ENCODE data around the gene ABCA7. TPM values are rescaled to one million over a fixed set of nuclear protein-coding genes. Genes with fewer than 3 reads are reported as not detected.

The ABCA7 gene
- total RNA-seq, 2 experiments from 2014 or later = 145 to 146 TPM

- H3K9me3 Mint-ChIP-seq = no peaks in the 10 kb centered on the region
- DNase-seq (peak; percentile 57), ATAC-seq (ENCODE audit: low read depth) (peak; percentile 9)
- H3K27me3 Mint-ChIP-seq = no peaks in the 10 kb centered on the region
- H3K4me3 Mint-ChIP-seq = peak overlapping the region; percentile 54
- POLR2A ChIA-PET = interaction anchor here (0.9 to 17.6 kb wide), 8 partner anchors 10 to 178 kb away, joined by 3 to 644 read pairs (median 4); partner anchors contain the start of genes ARHGAP45, CIRBP, CNN2 and RNU6-2
- peak overlapping the region; percentile 90 for H3K27ac Mint-ChIP-seq
- peaks cover 16% of the 10 kb centered on the region for H3K36me3 Mint-ChIP-seq
- peaks cover 37% of the 10 kb centered on the region for H3K4me1 Mint-ChIP-seq
Observed at GRCh38 chr19:1090731-1091543, 51.0 kb downstream of the ABCA7 start.

- no peak overlapping the region for H3K4me3 Mint-ChIP-seq
- POLR2A ChIA-PET = interaction anchor here (0.9 to 17.6 kb wide), 6 partner anchors 18 to 178 kb away, joined by 3 to 644 read pairs (median 6); partner anchors contain the start of genes ARHGAP45, CIRBP, CNN2 and RNU6-2
- no peaks in the 10 kb centered on the region for H3K9me3 Mint-ChIP-seq
- H3K27me3 Mint-ChIP-seq = no peaks in the 10 kb centered on the region
- peaks cover 16% of the 10 kb centered on the region for H3K36me3 Mint-ChIP-seq
- DNase-seq (no peak), ATAC-seq (ENCODE audit: low read depth) (no peak)
- H3K4me1 Mint-ChIP-seq = peaks cover 39% of the 10 kb centered on the region
- peak overlapping the region; percentile 90 for H3K27ac Mint-ChIP-seq
Observed at GRCh38 chr19:1091544-1092175, 51.8 kb downstream of the ABCA7 start.

GRCh38 chr19:1093330-1093729 lies 53.4 kb downstream of the ABCA7 start:
- Mint-ChIP-seq H3K27me3 (no peaks in the 10 kb centered on the region), H3K4me3 (peak overlapping the region; percentile 86), H3K27ac (peak overlapping the region; percentile 69), H3K9me3 (no peaks in the 10 kb centered on the region), H3K36me3 (peaks cover 12% of the 10 kb centered on the region), H3K4me1 (peaks cover 32% of the 10 kb centered on the region)
- ATAC-seq (ENCODE audit: low read depth) = no peak
- POLR2A ChIA-PET = interaction anchor here (0.7 to 2.5 kb wide), 5 partner anchors 8 to 500 kb away, joined by 3 to 12 read pairs (median 7); no protein-coding TSS in a partner anchor
- DNase-seq = no peak

- peak overlapping the region; percentile 95 for H3K27ac Mint-ChIP-seq
- no peaks in the 10 kb centered on the region for H3K27me3 Mint-ChIP-seq
- H3K36me3 Mint-ChIP-seq = peaks cover 15% of the 10 kb centered on the region
- no peak for DNase-seq
- no peaks in the 10 kb centered on the region for H3K9me3 Mint-ChIP-seq
- POLR2A ChIA-PET = interaction anchor here (1.2 to 2.5 kb wide), 8 partner anchors 9 to 180 kb away, joined by 3 to 12 read pairs (median 7); partner anchors contain the start of genes ARHGAP45 and CNN2
- peak overlapping the region; percentile 86 for H3K4me3 Mint-ChIP-seq
- peaks cover 34% of the 10 kb centered on the region for H3K4me1 Mint-ChIP-seq
- no peak for ATAC-seq (ENCODE audit: low read depth)
Observed at GRCh38 chr19:1093811-1094553, 54.1 kb downstream of the ABCA7 start.

GRCh38 chr19:1094655-1094977 lies 54.7 kb downstream of the ABCA7 start:
- H3K4me1 Mint-ChIP-seq = peaks cover 35% of the 10 kb centered on the region
- ATAC-seq (ENCODE audit: low read depth) (no peak), DNase-seq (no peak)
- no peaks in the 10 kb centered on the region for H3K27me3 Mint-ChIP-seq
- peak overlapping the region; percentile 95 for H3K27ac Mint-ChIP-seq
- POLR2A ChIA-PET = interaction anchor here (1.2 to 2.5 kb wide), 7 partner anchors 12 to 179 kb away, joined by 3 to 12 read pairs (median 7); partner anchors contain the start of genes ARHGAP45 and CNN2
- H3K9me3 Mint-ChIP-seq = no peaks in the 10 kb centered on the region
- peak overlapping the region; percentile 86 for H3K4me3 Mint-ChIP-seq
- H3K36me3 Mint-ChIP-seq = peaks cover 15% of the 10 kb centered on the region

- Mint-ChIP-seq H3K36me3 (peaks cover 17% of the 10 kb centered on the region), H3K27me3 (no peaks in the 10 kb centered on the region), H3K4me1 (peaks cover 35% of the 10 kb centered on the region), H3K9me3 (peaks cover 3% of the 10 kb centered on the region), H3K4me3 (peak within 1 kb of the TSS; percentile 86), H3K27ac (peak within 1 kb of the TSS; percentile 95)
- peak; percentile 89 for ATAC-seq (ENCODE audit: low read depth)
- POLR2A ChIA-PET = interaction anchor here (1.0 to 2.5 kb wide), 8 partner anchors 13 to 179 kb away, joined by 3 to 12 read pairs (median 4); partner anchors contain the start of genes ARHGAP45, CIRBP and CNN2
- DNase-seq = peak; percentile 99
Observed at GRCh38 chr19:1094978-1095701, 55.2 kb downstream of the ABCA7 start, which contains the start of gene POLR2E. Gene POLR2E (minus strand): TSS chr19:1095375. CDS start chr19:1095315, 60 bp downstream.

GRCh38 chr19:1097810-1098176 lies 57.9 kb downstream of the ABCA7 start:
- H3K4me3 Mint-ChIP-seq = no peak overlapping the region
- no peaks in the 10 kb centered on the region for H3K27me3 Mint-ChIP-seq
- H3K9me3 Mint-ChIP-seq = peaks cover 3% of the 10 kb centered on the region
- no peak for DNase-seq
- peaks cover 14% of the 10 kb centered on the region for H3K36me3 Mint-ChIP-seq
- H3K4me1 Mint-ChIP-seq = peaks cover 43% of the 10 kb centered on the region
- ATAC-seq (ENCODE audit: low read depth) = no peak
- H3K27ac Mint-ChIP-seq = no peak overlapping the region
- POLR2A ChIA-PET = interaction anchor here (0.9 to 1.7 kb wide), 2 partner anchors 9 to 19 kb away, joined by 3 to 8 read pairs; no protein-coding TSS in a partner anchor

- DNase-seq = no peak
- H3K27ac Mint-ChIP-seq = peak overlapping the region; percentile 25
- no peak for ATAC-seq (ENCODE audit: low read depth)
- POLR2A ChIA-PET = interaction anchor here (0.9 to 1.7 kb wide), 2 partner anchors 10 to 20 kb away, joined by 3 to 8 read pairs; no protein-coding TSS in a partner anchor
- H3K4me3 Mint-ChIP-seq = no peak overlapping the region
- peaks cover 3% of the 10 kb centered on the region for H3K9me3 Mint-ChIP-seq
- peaks cover 10% of the 10 kb centered on the region for H3K36me3 Mint-ChIP-seq
- peaks cover 46% of the 10 kb centered on the region for H3K4me1 Mint-ChIP-seq
- no peaks in the 10 kb centered on the region for H3K27me3 Mint-ChIP-seq
Observed at GRCh38 chr19:1098177-1099051, 58.5 kb downstream of the ABCA7 start.

- POLR2A ChIA-PET = interaction anchor here (0.6 to 2.5 kb wide), 7 partner anchors 11 to 75 kb away, joined by 3 to 18 read pairs (median 4); partner anchors contain the start of genes ARHGAP45 and CNN2
- Mint-ChIP-seq H3K4me3 (peak overlapping the region; percentile 63), H3K27ac (peak overlapping the region; percentile 87)
Observed at GRCh38 chr19:1101337-1101698, 61.4 kb downstream of the ABCA7 start.

GRCh38 chr19:1102407-1103131 lies 62.7 kb downstream of the ABCA7 start:
- H3K36me3 Mint-ChIP-seq = peaks cover 5% of the 10 kb centered on the region
- peaks cover 34% of the 10 kb centered on the region for H3K4me1 Mint-ChIP-seq
- no peak for ATAC-seq (ENCODE audit: low read depth)

More at GRCh38 chr19:1101337-1101698, 61.4 kb downstream of the ABCA7 start:
- DNase-seq (no peak), ATAC-seq (ENCODE audit: low read depth) (no peak)
- Mint-ChIP-seq H3K27me3 (no peaks in the 10 kb centered on the region), H3K9me3 (peaks cover 3% of the 10 kb centered on the region), H3K36me3 (peaks cover 5% of the 10 kb centered on the region), H3K4me1 (peaks cover 36% of the 10 kb centered on the region)

More at GRCh38 chr19:1102407-1103131, 62.7 kb downstream of the ABCA7 start:
- Mint-ChIP-seq H3K4me3 (peak overlapping the region; percentile 61), H3K27me3 (no peaks in the 10 kb centered on the region), H3K27ac (peak overlapping the region; percentile 80), H3K9me3 (peaks cover 3% of the 10 kb centered on the region)
- POLR2A ChIA-PET = interaction anchor here (0.6 to 2.5 kb wide), 9 partner anchors 15 to 167 kb away, joined by 3 to 18 read pairs (median 5); partner anchors contain the start of genes ABCA7, ARHGAP45, CIRBP and WDR18
- peak; percentile 46 for DNase-seq
